SK-N-SH (cell line): ENCODE data around the gene SEMA3A. TPM values are rescaled to one million over a fixed set of nuclear protein-coding genes. Genes with fewer than 3 reads are reported as not detected.

Experiments
- CTCF ChIA-PET: fragments of 300-600, 350-600 bp; formaldehyde crosslinking; extraction: SDS; loops from one replicate; lab custom pipeline; 2021; lab: Yijun Ruan, JAX
- POLR2A ChIA-PET: fragments of 350-600 bp; sonication (Branson Sonifier 250); formaldehyde crosslinking; extraction: SDS; loops from one replicate; lab custom pipeline; 2020; ENCODE audit warnings: antibody characterized with exemption, inconsistent platforms; lab: Yijun Ruan, JAX
- DNase-seq: peaks from one replicate; pipeline ENCODE4 v3.0.0; 2012
- H2AFZ ChIP-seq: fragments of 200-600 bp; sonication (generic); 2 replicates; pipeline ENCODE4 v1.8.1; 2016; ENCODE audit warnings: antibody characterized with exemption, mild to moderate bottlenecking, low read depth
- H3F3A ChIP-seq: fragments of 200-600 bp; sonication (generic); replicated peaks from 2 replicates; pipeline ENCODE3; 2016; ENCODE audit warnings: antibody characterized with exemption, mild to moderate bottlenecking; ENCODE audit not compliant: insufficient read depth
- H3K27ac ChIP-seq, 2 experiments: fragments of 200-500 bp in 1 of 2; fragments of 200-600 bp in 1 of 2; sonication (Bioruptor generic) in 1 of 2; sonication (generic), shearing (Covaris generic) in 1 of 2; 2 replicates each; pipeline versions ENCODE4 v1.5.1 to v1.6.1; 2014 to 2016; ENCODE audit warnings: low read depth in 2 of 2, inconsistent platforms in 1 of 2, low read length in 1 of 2, mild to moderate bottlenecking in 1 of 2, mixed read lengths in 1 of 2
- H3K27me3 ChIP-seq: fragments of 200-600 bp; sonication (generic), shearing (Covaris generic); 2 replicates; pipeline ENCODE4 v1.6.1; 2016; ENCODE audit warnings: mixed run types; ENCODE audit not compliant: insufficient read depth
- H3K36me3 ChIP-seq, 2 experiments: fragments of 200-500 bp in 1 of 2; fragments of 200-600 bp in 1 of 2; sonication (Bioruptor generic) in 1 of 2; sonication (generic) in 1 of 2; replicated peaks in 1 of 2; 2 replicates each; pipeline versions ENCODE3 to v1.5.1; 2014 to 2016; ENCODE audit warnings: low read length in 1 of 2, mild to moderate bottlenecking in 1 of 2; ENCODE audit not compliant: insufficient read depth in 2 of 2, control insufficient read depth in 1 of 2
- H3K4me1 ChIP-seq, 2 experiments: fragments of 200-500 bp in 1 of 2; fragments of 200-600 bp in 1 of 2; sonication (Bioruptor generic) in 1 of 2; sonication (generic), shearing (Covaris generic) in 1 of 2; 2 replicates each; pipeline versions ENCODE4 v1.5.1 to v1.6.1; 2014 to 2016; ENCODE audit warnings: low read depth in 1 of 2, low read length in 1 of 2, mixed run types in 1 of 2; ENCODE audit not compliant: insufficient read depth in 2 of 2, control insufficient read depth in 1 of 2
- H3K4me2 ChIP-seq: fragments of 200-600 bp; sonication (generic), shearing (Covaris generic); 2 replicates; pipeline ENCODE4 v1.6.1; 2017; ENCODE audit warnings: mixed run types
- H3K4me3 ChIP-seq, 2 experiments: fragments of 200-500 bp in 1 of 2; fragments of 200-600 bp in 1 of 2; sonication (Bioruptor generic) in 1 of 2; sonication (generic), shearing (Covaris generic) in 1 of 2; 2 replicates each; pipeline versions ENCODE4 v1.5.1 to v1.8.1; 2014 to 2016; ENCODE audit warnings: low read depth in 2 of 2, inconsistent platforms in 1 of 2, low read length in 1 of 2, mild to moderate bottlenecking in 1 of 2, mixed read lengths in 1 of 2, moderate library complexity in 1 of 2
- H3K79me2 ChIP-seq: fragments of 200-600 bp; sonication (generic); 2 replicates; pipeline ENCODE4 v1.8.1; 2017; ENCODE audit warnings: mild to moderate bottlenecking; ENCODE audit not compliant: insufficient read depth
- H3K9ac ChIP-seq: fragments of 200-600 bp; sonication (generic); 2 replicates; pipeline ENCODE4 v1.6.1; 2017; ENCODE audit warnings: mixed run types
- H3K9me2 ChIP-seq: fragments of 200-600 bp; sonication (generic); 2 replicates; pipeline ENCODE4 v1.6.1; 2017; ENCODE audit warnings: mixed run types
- H3K9me3 ChIP-seq: fragments of 200-600 bp; sonication (generic); 2 replicates; pipeline ENCODE4 v1.6.1; 2017; ENCODE audit warnings: mixed run types, mild to moderate bottlenecking, moderate library complexity
- H4K20me1 ChIP-seq: fragments of 200-600 bp; sonication (generic); 2 replicates; pipeline ENCODE4 v1.6.1; 2017; ENCODE audit warnings: mild to moderate bottlenecking, mixed run types; ENCODE audit not compliant: insufficient read depth
- CHD2 ChIP-seq: fragments of 150-350 bp; IDR thresholded peaks from 2 replicates; pipeline ENCODE4 v1.6.1; 2018; ENCODE audit warnings: low read length; ENCODE audit not compliant: partially characterized antibody
- ELF1 ChIP-seq: IDR thresholded peaks from 2 replicates; pipeline ENCODE4 v1.4.0; 2012
- FOSL2 ChIP-seq: IDR thresholded peaks from 2 replicates; pipeline ENCODE4 v1.4.0; 2012; ENCODE audit warnings: low read depth, mild to moderate bottlenecking, moderate library complexity, borderline replicate concordance
- GABPA ChIP-seq: IDR thresholded peaks from 2 replicates; pipeline ENCODE4 v1.4.0; 2012; ENCODE audit warnings: low read depth, mild to moderate bottlenecking
- JUND ChIP-seq: IDR thresholded peaks from 2 replicates; pipeline ENCODE4 v1.4.0; 2012
- MEF2A ChIP-seq: IDR thresholded peaks from 2 replicates; pipeline ENCODE4 v1.4.0; 2012; ENCODE audit warnings: low read depth, borderline replicate concordance
- MXI1 ChIP-seq: IDR thresholded peaks from 2 replicates; pipeline ENCODE4 v1.6.1; 2012; ENCODE audit warnings: mild to moderate bottlenecking, low read depth, low read length, improper control_type of control experiment
- NRF1 ChIP-seq: IDR thresholded peaks from 2 replicates; pipeline ENCODE4 v1.6.1; 2012; ENCODE audit warnings: low read depth, mild to moderate bottlenecking, low read length
- RAD21 ChIP-seq: IDR thresholded peaks from 2 replicates; pipeline ENCODE4 v1.6.1; 2012; ENCODE audit warnings: mild to moderate bottlenecking, low read length
- RCOR1 ChIP-seq: fragments of 150-350 bp; IDR thresholded peaks from 2 replicates; pipeline ENCODE4 v1.6.1; 2017; ENCODE audit warnings: antibody characterized with exemption, low read length
- RXRA ChIP-seq: IDR thresholded peaks from 2 replicates; pipeline ENCODE4 v1.4.0; 2012; ENCODE audit warnings: low read depth, mild to moderate bottlenecking, borderline replicate concordance
- SMC3 ChIP-seq: IDR thresholded peaks from 2 replicates; pipeline ENCODE4 v1.6.1; 2012; ENCODE audit warnings: low read depth, low read length, improper control_type of control experiment
- TAF1 ChIP-seq: IDR thresholded peaks from 2 replicates; pipeline ENCODE4 v1.6.1; 2012; ENCODE audit warnings: low read depth, mild to moderate bottlenecking, low read length, moderate library complexity, borderline replicate concordance
- TCF12 ChIP-seq: IDR thresholded peaks from 2 replicates; pipeline ENCODE4 v1.4.0; 2012
- YY1 ChIP-seq: IDR thresholded peaks from 2 replicates; pipeline ENCODE4 v1.4.0; 2012; ENCODE audit warnings: low read depth, mild to moderate bottlenecking
- WGBS: methylation state at CpG from one replicate; pipeline ENCODE4 v1.1.6; 2017; ENCODE audit warnings: low lambda C conversion rate; 5-methylcytosine and 5-hydroxymethylcytosine counted together
- polyA plus RNA-seq, 3 experiments: library from polyadenylated mRNA; depleted of rRNA; stranded (reverse); fragments of >200 nt; gene quantifications; 2 replicates each; pipeline ENCODE4 v1.2.3, GENCODE V29; 2012
- TF ChIP-seq, protein P1 (sequence below): fragments of 150-350 bp; IDR thresholded peaks from 2 replicates; pipeline ENCODE4 v1.6.1; 2017; ENCODE audit warnings: antibody characterized with exemption, low read length, low read depth, borderline replicate concordance
- TF ChIP-seq, protein P2 (sequence below): fragments of 200-600 bp; sonication (generic); IDR thresholded peaks from 2 replicates; pipeline ENCODE4 v1.6.1; 2017; ENCODE audit warnings: antibody characterized with exemption, mild to moderate bottlenecking, moderate library complexity
- TF ChIP-seq, protein P3 (sequence below): IDR thresholded peaks from 2 replicates; pipeline ENCODE4; 2012
- TF ChIP-seq, protein P4 (sequence below): IDR thresholded peaks from 2 replicates; pipeline ENCODE4 v1.4.0; 2012; ENCODE audit warnings: low read depth, borderline replicate concordance

The SEMA3A gene
- polyA plus RNA-seq, 1 of the 3 experiments (the other 2 are of a cell fraction), result 15.9 TPM

DNA sequence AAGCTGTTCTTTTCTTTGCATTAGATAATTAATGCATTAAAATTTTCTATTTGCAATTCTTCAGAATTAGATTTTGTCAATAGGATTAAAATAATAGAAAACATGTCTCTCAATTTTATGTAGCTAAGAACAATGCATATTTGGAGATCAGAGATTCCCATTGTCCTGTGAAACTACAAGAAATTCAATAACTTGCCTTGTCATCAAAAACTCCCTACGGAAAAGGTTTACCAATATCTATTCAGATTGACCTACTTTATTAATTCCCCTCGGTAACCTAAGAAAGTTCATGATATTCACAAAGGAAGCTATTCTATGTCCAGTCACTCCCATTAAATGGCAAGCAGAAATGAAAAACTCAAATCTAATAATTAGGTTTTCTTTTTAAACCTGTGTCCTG lies 172.6 kb downstream of the SEMA3A start:
- no peaks in the 10 kb centered on the region for H3K36me3 ChIP-seq
- no peak overlapping the region for H3K4me3 ChIP-seq
- TF ChIP-seq JUND, result no peak
- TF ChIP-seq MEF2A, result no peak
- no peak for TF ChIP-seq ELF1
- no peak for TF ChIP-seq NRF1
- TF ChIP-seq TAF1, result no peak
- TF ChIP-seq GABPA, result no peak
- no peak for TF ChIP-seq TCF12
- TF ChIP-seq, protein P1, sequence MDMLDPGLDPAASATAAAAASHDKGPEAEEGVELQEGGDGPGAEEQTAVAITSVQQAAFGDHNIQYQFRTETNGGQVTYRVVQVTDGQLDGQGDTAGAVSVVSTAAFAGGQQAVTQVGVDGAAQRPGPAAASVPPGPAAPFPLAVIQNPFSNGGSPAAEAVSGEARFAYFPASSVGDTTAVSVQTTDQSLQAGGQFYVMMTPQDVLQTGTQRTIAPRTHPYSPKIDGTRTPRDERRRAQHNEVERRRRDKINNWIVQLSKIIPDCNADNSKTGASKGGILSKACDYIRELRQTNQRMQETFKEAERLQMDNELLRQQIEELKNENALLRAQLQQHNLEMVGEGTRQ, result no peak
- TF ChIP-seq RXRA, result no peak
- TF ChIP-seq YY1, result no peak
- TF ChIP-seq MXI1, result no peak
- no peak for TF ChIP-seq RAD21
- TF ChIP-seq, protein P2, sequence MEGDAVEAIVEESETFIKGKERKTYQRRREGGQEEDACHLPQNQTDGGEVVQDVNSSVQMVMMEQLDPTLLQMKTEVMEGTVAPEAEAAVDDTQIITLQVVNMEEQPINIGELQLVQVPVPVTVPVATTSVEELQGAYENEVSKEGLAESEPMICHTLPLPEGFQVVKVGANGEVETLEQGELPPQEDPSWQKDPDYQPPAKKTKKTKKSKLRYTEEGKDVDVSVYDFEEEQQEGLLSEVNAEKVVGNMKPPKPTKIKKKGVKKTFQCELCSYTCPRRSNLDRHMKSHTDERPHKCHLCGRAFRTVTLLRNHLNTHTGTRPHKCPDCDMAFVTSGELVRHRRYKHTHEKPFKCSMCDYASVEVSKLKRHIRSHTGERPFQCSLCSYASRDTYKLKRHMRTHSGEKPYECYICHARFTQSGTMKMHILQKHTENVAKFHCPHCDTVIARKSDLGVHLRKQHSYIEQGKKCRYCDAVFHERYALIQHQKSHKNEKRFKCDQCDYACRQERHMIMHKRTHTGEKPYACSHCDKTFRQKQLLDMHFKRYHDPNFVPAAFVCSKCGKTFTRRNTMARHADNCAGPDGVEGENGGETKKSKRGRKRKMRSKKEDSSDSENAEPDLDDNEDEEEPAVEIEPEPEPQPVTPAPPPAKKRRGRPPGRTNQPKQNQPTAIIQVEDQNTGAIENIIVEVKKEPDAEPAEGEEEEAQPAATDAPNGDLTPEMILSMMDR, result no peak
- TF ChIP-seq, protein P3, sequence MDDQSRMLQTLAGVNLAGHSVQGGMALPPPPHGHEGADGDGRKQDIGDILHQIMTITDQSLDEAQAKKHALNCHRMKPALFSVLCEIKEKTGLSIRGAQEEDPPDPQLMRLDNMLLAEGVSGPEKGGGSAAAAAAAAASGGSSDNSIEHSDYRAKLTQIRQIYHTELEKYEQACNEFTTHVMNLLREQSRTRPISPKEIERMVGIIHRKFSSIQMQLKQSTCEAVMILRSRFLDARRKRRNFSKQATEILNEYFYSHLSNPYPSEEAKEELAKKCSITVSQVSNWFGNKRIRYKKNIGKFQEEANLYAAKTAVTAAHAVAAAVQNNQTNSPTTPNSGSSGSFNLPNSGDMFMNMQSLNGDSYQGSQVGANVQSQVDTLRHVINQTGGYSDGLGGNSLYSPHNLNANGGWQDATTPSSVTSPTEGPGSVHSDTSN, result no peak
- no peak for TF ChIP-seq SMC3
- TF ChIP-seq, protein P4, sequence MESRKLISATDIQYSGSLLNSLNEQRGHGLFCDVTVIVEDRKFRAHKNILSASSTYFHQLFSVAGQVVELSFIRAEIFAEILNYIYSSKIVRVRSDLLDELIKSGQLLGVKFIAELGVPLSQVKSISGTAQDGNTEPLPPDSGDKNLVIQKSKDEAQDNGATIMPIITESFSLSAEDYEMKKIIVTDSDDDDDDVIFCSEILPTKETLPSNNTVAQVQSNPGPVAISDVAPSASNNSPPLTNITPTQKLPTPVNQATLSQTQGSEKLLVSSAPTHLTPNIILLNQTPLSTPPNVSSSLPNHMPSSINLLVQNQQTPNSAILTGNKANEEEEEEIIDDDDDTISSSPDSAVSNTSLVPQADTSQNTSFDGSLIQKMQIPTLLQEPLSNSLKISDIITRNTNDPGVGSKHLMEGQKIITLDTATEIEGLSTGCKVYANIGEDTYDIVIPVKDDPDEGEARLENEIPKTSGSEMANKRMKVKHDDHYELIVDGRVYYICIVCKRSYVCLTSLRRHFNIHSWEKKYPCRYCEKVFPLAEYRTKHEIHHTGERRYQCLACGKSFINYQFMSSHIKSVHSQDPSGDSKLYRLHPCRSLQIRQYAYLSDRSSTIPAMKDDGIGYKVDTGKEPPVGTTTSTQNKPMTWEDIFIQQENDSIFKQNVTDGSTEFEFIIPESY, result no peak
- no peak for TF ChIP-seq CHD2
- no peak for TF ChIP-seq FOSL2
- no peak for TF ChIP-seq RCOR1
- TF ChIP-seq, all 33 proteins: peak for 0
- Histone ChIP-seq H2AFZ (peak overlapping the region; percentile 23; the same call in 1 of the 2 replicates), H4K20me1 (no peaks in the 10 kb centered on the region), H3K27ac (peak overlapping the region; percentile 56 to 72; a peak in 3 of 4 replicates), H3K4me1 (peaks cover 0 to 31% of the 10 kb centered on the region in 2 experiments; a peak in 2 of 4 replicates), H3K9me2 (no peaks in the 10 kb centered on the region), H3K9ac (peak overlapping the region; percentile 4; the same call in 1 of the 2 replicates), H3K4me2 (0 out of 2 replicates have a peak overlapping the region, but pooled peaks have one; percentile 6), H3K79me2 (no peaks in the 10 kb centered on the region), H3K9me3 (no peaks in the 10 kb centered on the region), H3F3A (peaks cover 30% of the 10 kb centered on the region), H3K27me3 (no peaks in the 10 kb centered on the region)
- 78% methylated on average over 2 of the region's 2 CpGs for WGBS
- ChIA-PET POLR2A (no interaction called here), CTCF (interaction anchor here (0.6 to 1.4 kb wide), 4 partner anchors 11 to 86 kb away, joined by 3 to 4 read pairs (median 3); no protein-coding TSS in a partner anchor)
- DNase-seq, result no peak
